ENCODE results near the gene LDLRAD3. TPM values are rescaled to one million over a fixed set of nuclear protein-coding genes. Genes with fewer than 3 reads are reported as not detected.
A peak's percentile ranks its signal among the peaks of the same experiment; 100 is the strongest.

LDLRAD3 gene
- total and polyA plus RNA-seq, 10 donors = 1.5 to 9.6 (median 8.1) TPM

GRCh38 chr11:36227044-36227443 lies 283.2 kb downstream of the LDLRAD3 start:
- H3K4me1 ChIP-seq = peaks cover 0 to 3% (median 0%) of the 10 kb centered on the region in 6 donors
- TF ChIP-seq, protein P1, sequence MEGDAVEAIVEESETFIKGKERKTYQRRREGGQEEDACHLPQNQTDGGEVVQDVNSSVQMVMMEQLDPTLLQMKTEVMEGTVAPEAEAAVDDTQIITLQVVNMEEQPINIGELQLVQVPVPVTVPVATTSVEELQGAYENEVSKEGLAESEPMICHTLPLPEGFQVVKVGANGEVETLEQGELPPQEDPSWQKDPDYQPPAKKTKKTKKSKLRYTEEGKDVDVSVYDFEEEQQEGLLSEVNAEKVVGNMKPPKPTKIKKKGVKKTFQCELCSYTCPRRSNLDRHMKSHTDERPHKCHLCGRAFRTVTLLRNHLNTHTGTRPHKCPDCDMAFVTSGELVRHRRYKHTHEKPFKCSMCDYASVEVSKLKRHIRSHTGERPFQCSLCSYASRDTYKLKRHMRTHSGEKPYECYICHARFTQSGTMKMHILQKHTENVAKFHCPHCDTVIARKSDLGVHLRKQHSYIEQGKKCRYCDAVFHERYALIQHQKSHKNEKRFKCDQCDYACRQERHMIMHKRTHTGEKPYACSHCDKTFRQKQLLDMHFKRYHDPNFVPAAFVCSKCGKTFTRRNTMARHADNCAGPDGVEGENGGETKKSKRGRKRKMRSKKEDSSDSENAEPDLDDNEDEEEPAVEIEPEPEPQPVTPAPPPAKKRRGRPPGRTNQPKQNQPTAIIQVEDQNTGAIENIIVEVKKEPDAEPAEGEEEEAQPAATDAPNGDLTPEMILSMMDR (IDR thresholded peaks at IDR 0.05 in 8 of 11, conservative IDR thresholded peaks at IDR 0.05 in 3 of 11) = no peak
- TF ChIP-seq POLR2A (IDR thresholded peaks at IDR 0.05) = no peak
- TF ChIP-seq POLR2AphosphoS5 (IDR thresholded peaks at IDR 0.05) = no peak
- no peak overlapping the region for H3K4me3 ChIP-seq
- H3K36me3 ChIP-seq = no peaks in the 10 kb centered on the region
- no peaks in the 10 kb centered on the region for H3K27me3 ChIP-seq (replicated peaks in 1 of 7)
- 91 to 98% (median 95%) methylated on average over 9 to 15 of the region's 15 CpGs for WGBS, 5 donors
- H3K9me3 ChIP-seq = no peaks in the 10 kb centered on the region
- no peak for DNase-seq
- intact Hi-C loops (cut with DNase I; ENCODE audit: low total_unique reads) = no loop called here
- H3K27ac ChIP-seq = no peak overlapping the region

- 88 to 97% (median 93%) methylated on average over 8 of the region's 8 CpGs for WGBS, 5 donors
- Histone ChIP-seq H3K4me3 (no peak overlapping the region), H3K9me3 (no peaks in the 10 kb centered on the region), H3K4me1 (peaks cover 0 to 3% (median 0%) of the 10 kb centered on the region in 6 donors), H3K27ac (no peak overlapping the region), H3K36me3 (no peaks in the 10 kb centered on the region), H3K27me3 (replicated peaks in 1 of 7) (no peaks in the 10 kb centered on the region)
- DNase-seq = no peak
- TF ChIP-seq, protein P1 (IDR thresholded peaks at IDR 0.05 in 8 of 11, conservative IDR thresholded peaks at IDR 0.05 in 3 of 11) = no peak
- TF ChIP-seq POLR2AphosphoS5 (IDR thresholded peaks at IDR 0.05) = no peak
- no peak for TF ChIP-seq POLR2A (IDR thresholded peaks at IDR 0.05)
- intact Hi-C loops (cut with DNase I; ENCODE audit: low total_unique reads) = no loop called here
Observed at GRCh38 chr11:36228689-36229088, 284.8 kb downstream of the LDLRAD3 start.

DNA sequence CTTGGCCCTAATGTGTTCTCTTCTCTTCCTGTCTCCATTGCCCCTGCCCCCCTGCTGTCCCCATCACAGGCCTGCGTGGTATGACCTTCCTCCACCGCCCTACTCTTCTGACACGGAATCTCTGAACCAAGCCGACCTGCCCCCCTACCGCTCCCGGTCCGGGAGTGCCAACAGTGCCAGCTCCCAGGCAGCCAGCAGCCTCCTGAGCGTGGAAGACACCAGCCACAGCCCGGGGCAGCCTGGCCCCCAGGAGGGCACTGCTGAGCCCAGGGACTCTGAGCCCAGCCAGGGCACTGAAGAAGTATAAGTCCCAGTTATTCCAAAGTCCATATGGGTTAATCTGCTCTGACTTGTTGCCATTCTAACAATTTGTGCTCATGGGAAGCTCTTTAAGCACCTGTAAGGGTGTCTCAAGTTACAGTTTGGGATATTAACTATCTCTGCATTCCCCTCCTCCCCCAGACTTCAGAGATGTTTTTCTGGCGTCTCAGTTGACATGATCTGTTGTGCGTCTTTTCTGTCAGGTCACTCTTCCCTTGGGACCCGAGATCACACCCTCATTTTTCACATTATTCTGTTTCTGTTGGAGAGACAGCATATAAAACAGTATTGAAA lies 285.3 kb downstream of the LDLRAD3 start:
- no peaks in the 10 kb centered on the region for H3K36me3 ChIP-seq
- no peaks in the 10 kb centered on the region for H3K9me3 ChIP-seq
- no peak overlapping the region for H3K4me3 ChIP-seq
- DNase-seq = no peak
- no peaks in the 10 kb centered on the region for H3K27me3 ChIP-seq (replicated peaks in 1 of 7)
- H3K27ac ChIP-seq = no peak overlapping the region
- no peak for TF ChIP-seq POLR2A (IDR thresholded peaks at IDR 0.05)
- no peak for TF ChIP-seq POLR2AphosphoS5 (IDR thresholded peaks at IDR 0.05)
- TF ChIP-seq, protein P1 (IDR thresholded peaks at IDR 0.05 in 8 of 11, conservative IDR thresholded peaks at IDR 0.05 in 3 of 11) = no peak
- intact Hi-C loops (cut with DNase I; ENCODE audit: low total_unique reads) = no loop called here
- H3K4me1 ChIP-seq = peaks cover 0 to 3% (median 0%) of the 10 kb centered on the region in 6 donors
- WGBS, 5 donors = 87 to 91% (median 89%) methylated on average over 12 of the region's 12 CpGs

DNA sequence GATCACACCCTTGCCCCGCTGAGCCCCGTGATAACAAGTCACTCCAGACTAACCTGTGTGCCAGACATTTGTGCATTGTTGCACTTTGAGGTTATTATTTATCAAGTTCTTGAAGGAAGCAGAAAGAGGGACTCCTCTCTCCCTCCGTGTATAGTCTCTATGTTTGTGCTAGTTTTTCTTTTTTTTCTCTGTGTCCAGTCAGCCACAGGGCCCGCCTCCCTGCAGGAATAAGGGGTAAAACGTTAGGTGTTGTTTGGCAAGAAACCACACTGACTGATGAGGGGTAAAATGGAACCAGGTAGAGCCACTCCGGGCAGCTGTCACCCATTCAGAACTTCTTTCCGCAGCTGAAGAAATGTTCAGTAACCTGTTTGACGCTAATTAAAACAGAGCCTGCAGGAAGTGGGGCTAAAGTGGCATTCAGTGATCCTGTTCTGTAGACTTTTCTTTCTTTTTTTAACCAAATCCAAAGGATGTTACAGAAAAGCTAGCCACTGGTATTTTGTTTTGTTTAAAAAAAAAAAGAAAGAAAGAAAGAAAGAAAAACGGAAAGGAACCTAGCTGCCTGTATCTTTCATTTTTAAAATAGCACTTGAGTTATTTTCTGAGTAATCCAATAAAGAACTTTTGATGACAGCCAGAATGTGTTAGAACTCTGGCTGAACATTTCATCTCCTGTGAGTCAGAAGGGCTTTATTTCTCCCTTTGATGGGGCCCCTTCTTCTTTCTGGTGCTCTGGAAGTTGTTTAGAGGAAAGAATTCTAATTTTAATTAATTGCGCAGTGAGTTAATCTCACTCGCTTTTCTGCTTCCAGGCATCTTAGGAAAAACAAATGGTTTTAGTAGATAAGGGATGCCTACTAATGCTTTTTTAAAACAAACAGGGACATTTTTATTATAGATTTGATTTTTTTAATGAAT lies 287.2 kb downstream of the LDLRAD3 start:
- no peaks in the 10 kb centered on the region for H3K36me3 ChIP-seq
- intact Hi-C loops (cut with DNase I; ENCODE audit: low total_unique reads) = no loop called here
- peak overlapping the region in 2 of 8 donors; percentile 27 to 41 for H3K27ac ChIP-seq
- no peak overlapping the region for H3K4me3 ChIP-seq
- H3K27me3 ChIP-seq (replicated peaks in 1 of 7) = no peaks in the 10 kb centered on the region
- 63 to 81% (median 68%) methylated on average over 11 of the region's 11 CpGs for WGBS, 5 donors
- no peak for DNase-seq
- TF ChIP-seq, protein P1 (IDR thresholded peaks at IDR 0.05 in 8 of 11, conservative IDR thresholded peaks at IDR 0.05 in 3 of 11) = no peak
- TF ChIP-seq POLR2A (IDR thresholded peaks at IDR 0.05) (no peak), POLR2AphosphoS5 (IDR thresholded peaks at IDR 0.05) (no peak)
- no peaks in the 10 kb centered on the region for H3K9me3 ChIP-seq
- peaks cover 0 to 3% (median 0%) of the 10 kb centered on the region in 6 donors for H3K4me1 ChIP-seq

Data from spleen (tissue), 11 donors.